NCI-H2107 treated with DMSO at 0.1 percent for 48 hours (cell line): Measurements from ENCODE around the gene RIC3.
A peak's percentile ranks its signal among the peaks of the same experiment; 100 is the strongest.

Experiments used
- DNase-seq: peaks from one replicate; lab custom pipeline; 2025; ENCODE audit not compliant: unreplicated experiment; lab: John Stamatoyannopoulos, UW

The RIC3 gene

GRCh38 chr11:8090756-8091155, 78.1 kb downstream of the RIC3 start:
- peak; percentile 22 for DNase-seq

- DNase-seq: no peak
Observed at GRCh38 chr11:8089791-8090510, 78.9 kb downstream of the RIC3 start.

GRCh38 chr11:8087756-8088155, 81.1 kb downstream of the RIC3 start:
- DNase-seq: no peak

GRCh38 chr11:8087185-8087584, 81.6 kb downstream of the RIC3 start:
- no peak for DNase-seq

GRCh38 chr11:8086571-8086970, 82.3 kb downstream of the RIC3 start:
- DNase-seq: no peak

- DNase-seq: peak; percentile 59
Observed at GRCh38 chr11:8086001-8086479, 82.8 kb downstream of the RIC3 start.

- DNase-seq: no peak
Observed at GRCh38 chr11:8085011-8085645, 83.7 kb downstream of the RIC3 start.

- no peak for DNase-seq
Observed at GRCh38 chr11:8084352-8084751, 84.5 kb downstream of the RIC3 start.

GRCh38 chr11:8083871-8084281, 84.9 kb downstream of the RIC3 start:
- DNase-seq: no peak

- no peak for DNase-seq
Observed at GRCh38 chr11:8083088-8083395, 85.8 kb downstream of the RIC3 start.

GRCh38 chr11:8082391-8083087, 86.3 kb downstream of the RIC3 start:
- no peak for DNase-seq

- DNase-seq: no peak
Observed at GRCh38 chr11:8081591-8082250, 87.1 kb downstream of the RIC3 start.

- no peak for DNase-seq
Observed at GRCh38 chr11:8080674-8081590, 87.9 kb downstream of the RIC3 start, which contains the start of gene TUB. Gene TUB, plus strand, starts transcription at chr11:8081211. Its CDS starts 300 bp downstream, at chr11:8081511.

- DNase-seq: no peak
Observed at GRCh38 chr11:8080069-8080670, 88.7 kb downstream of the RIC3 start.

GRCh38 chr11:8079111-8079675, 89.6 kb downstream of the RIC3 start:
- no peak for DNase-seq

- no peak for DNase-seq
Observed at GRCh38 chr11:8075119-8075726, 93.6 kb downstream of the RIC3 start.

GRCh38 chr11:8071616-8072581, 96.9 kb downstream of the RIC3 start:
- peak; percentile 54 for DNase-seq

GRCh38 chr11:8070417-8071115, 98.3 kb downstream of the RIC3 start:
- peak; percentile 87 for DNase-seq
